K562 (cell line): Measurements from ENCODE around the gene HNRNPH1. TPM values are rescaled to one million over a fixed set of nuclear protein-coding genes. Genes with fewer than 3 reads are reported as not detected.

ENCODE experiments used
- BACH1 ChIP-seq: fragments of 200-800 bp; sonication (Bioruptor generic); IDR thresholded peaks from 2 replicates; pipeline ENCODE4 v1.6.1; 2016; ENCODE audit warnings: missing genetic modification characterization, missing compliant biosample characterization
- FOSL1 ChIP-seq: fragments of 200-800 bp; sonication (Bioruptor generic); conservative IDR thresholded peaks from 2 replicates; pipeline ENCODE4 v1.6.1; 2016; ENCODE audit warnings: missing genetic modification characterization, missing compliant biosample characterization
- FUS ChIP-seq: fragments of 200-400 bp; formaldehyde crosslinking; optimal IDR thresholded peaks from 2 replicates; pipeline ENCODE3; 2017; ENCODE audit warnings: low read depth, low read length
- KDM2B ChIP-seq: fragments of 250-450 bp; sonication (Bioruptor Pico); IDR thresholded peaks from 2 replicates; pipeline ENCODE4 v1.8.0; 2021; ENCODE audit warnings: mild to moderate bottlenecking, moderate library complexity
- KLF10 ChIP-seq: fragments of 250-450 bp; sonication (Bioruptor Pico); IDR thresholded peaks from 2 replicates; pipeline ENCODE4 v1.6.1; 2021; ENCODE audit warnings: matching md5 sums
- NR2F6 ChIP-seq: fragments of 450-650 bp; formaldehyde crosslinking; IDR thresholded peaks from 2 replicates; pipeline ENCODE4 v1.4.0; 2020; ENCODE audit warnings: mild to moderate bottlenecking
- PCBP1 ChIP-seq: fragments of 200-400 bp; formaldehyde crosslinking; IDR thresholded peaks from 2 replicates; pipeline ENCODE4 v1.6.1; 2018; ENCODE audit warnings: mild to moderate bottlenecking, low read depth, low read length; ENCODE audit not compliant: poor library complexity, severe bottlenecking
- PHF8 ChIP-seq: fragments of 200-600 bp; sonication (generic); IDR thresholded peaks from 2 replicates; pipeline ENCODE4 v1.6.1; 2012; ENCODE audit warnings: mixed run types, mild to moderate bottlenecking, inconsistent platforms, low read length, moderate library complexity, borderline replicate concordance
- PRPF4 ChIP-seq: fragments of 200-400 bp; formaldehyde crosslinking; IDR thresholded peaks from one replicate; pipeline ENCODE4 v1.6.1; 2017; ENCODE audit warnings: low read length, low read depth, mild to moderate bottlenecking; ENCODE audit not compliant: insufficient read depth, poor library complexity, severe bottlenecking
- PTTG1 ChIP-seq: fragments of 450-650 bp; IDR thresholded peaks from 2 replicates; pipeline ENCODE4 v1.6.1; 2016; ENCODE audit warnings: low read depth, mild to moderate bottlenecking, missing genetic modification characterization, missing compliant biosample characterization
- RBM34 ChIP-seq: fragments of 200-400 bp; formaldehyde crosslinking; IDR thresholded peaks from 2 replicates; pipeline ENCODE4 v1.6.1; 2018; ENCODE audit warnings: low read length, borderline replicate concordance; ENCODE audit not compliant: insufficient read depth
- SIN3B ChIP-seq: fragments of 450-650 bp; IDR thresholded peaks from 2 replicates; pipeline ENCODE4 v1.6.1; 2017; ENCODE audit warnings: low read depth, mild to moderate bottlenecking, moderate library complexity
- SMAD3 ChIP-seq: fragments of 450-650 bp; formaldehyde crosslinking; conservative IDR thresholded peaks from 2 replicates; pipeline ENCODE4 v1.4.0; 2020; ENCODE audit warnings: mild to moderate bottlenecking
- ZBTB17 ChIP-seq: fragments of 450-650 bp; formaldehyde crosslinking; IDR thresholded peaks from 2 replicates; pipeline ENCODE4 v1.4.0; 2020; ENCODE audit warnings: mild to moderate bottlenecking
- ZC3H4 ChIP-seq: sonication (generic); formaldehyde crosslinking; IDR thresholded peaks from 2 replicates; pipeline ENCODE4 v1.9.0; 2021; ENCODE audit warnings: missing genetic modification reagents, borderline replicate concordance
- ZNF143 ChIP-seq: sonication (generic); formaldehyde crosslinking; IDR thresholded peaks from 2 replicates; pipeline ENCODE4 v1.9.0; 2022; ENCODE audit warnings: mild to moderate bottlenecking, missing genetic modification reagents
- ZNF274 ChIP-seq: IDR thresholded peaks from 2 replicates; pipeline ENCODE4 v1.6.1; 2011; ENCODE audit warnings: low read depth, mild to moderate bottlenecking, low read length, moderate library complexity, borderline replicate concordance
- ZNF76 ChIP-seq: fragments of 250-450 bp; sonication (Bioruptor Pico); IDR thresholded peaks from 2 replicates; pipeline ENCODE4 v1.4.0; 2020; ENCODE audit warnings: mild to moderate bottlenecking, moderate library complexity, borderline replicate concordance
- ZNF830 ChIP-seq: fragments of 250-450 bp; sonication (Bioruptor Pico); IDR thresholded peaks from 2 replicates; pipeline ENCODE4 v1.5.0; 2021; ENCODE audit warnings: mild to moderate bottlenecking
- polyA plus RNA-seq, 8 experiments: library from polyadenylated mRNA; depleted of rRNA in 4 of 8; stranded (reverse) in 5 of 8; unstranded in 3 of 8; fragments of >200 nt; fragmentation: Nextera tagmentation in 2 of 8; fragmentation: Illumina TruSeq in 1 of 8; extraction: Ambion mirVana in 2 of 8; extraction: Trizol in 1 of 8; gene quantifications; 2 replicates each; pipeline versions ENCODE4 v1.2.1 to v1.2.3, GENCODE V29; 2011 to 2014; ENCODE audit warnings: inconsistent platforms in 1 of 8, missing spikeins in 1 of 8
- total RNA-seq, 7 experiments: library from RNA; depleted of rRNA in 6 of 7; stranded (reverse); fragments of >200 nt in 6 of 7; fragmentation: Illumina TruSeq in 2 of 7; extraction: Trizol in 2 of 7; gene quantifications; 2 replicates each; pipeline versions ENCODE4 v1.2.1 to v1.2.3, GENCODE V29; 2011 to 2021; ENCODE audit warnings: low replicate concordance in 1 of 7
- TF ChIP-seq, protein P1 (sequence below), 2 experiments: fragments of 450-650 bp; conservative IDR thresholded peaks; 2 replicates each; pipeline ENCODE4 v1.6.1; 2017; ENCODE audit warnings: mild to moderate bottlenecking in 2 of 2, moderate library complexity in 2 of 2
- TF ChIP-seq, protein P2 (sequence below): sonication (generic); formaldehyde crosslinking; IDR thresholded peaks from 2 replicates; pipeline ENCODE4 v1.8.0; 2022; ENCODE audit warnings: mild to moderate bottlenecking, low read depth, missing genetic modification reagents
- TF ChIP-seq, protein P3 (sequence below), 2 experiments: fragments of 450-650 bp in 1 of 2; sonication (generic) in 1 of 2; formaldehyde crosslinking; conservative IDR thresholded peaks; 2 replicates each; pipeline versions ENCODE4 v1.4.0 to v1.8.1; 2020 to 2022; ENCODE audit warnings: mild to moderate bottlenecking in 1 of 2, missing genetic modification reagents in 1 of 2
- TF ChIP-seq, protein P4 (sequence below): IDR thresholded peaks from 2 replicates; pipeline ENCODE4 v1.6.1; 2014; ENCODE audit warnings: antibody characterized with exemption
- TF ChIP-seq, protein P5 (sequence below): fragments of 250-450 bp; sonication (Bioruptor Pico); IDR thresholded peaks from 2 replicates; pipeline ENCODE4 v1.4.0; 2020; ENCODE audit warnings: mild to moderate bottlenecking

HNRNPH1 gene
- total and polyA plus RNA-seq, 9 of the 15 experiments (the other 6 are each of a cell fraction or from before 2014, with no cell fraction given), result 103 to 656 (median 561) TPM

DNA sequence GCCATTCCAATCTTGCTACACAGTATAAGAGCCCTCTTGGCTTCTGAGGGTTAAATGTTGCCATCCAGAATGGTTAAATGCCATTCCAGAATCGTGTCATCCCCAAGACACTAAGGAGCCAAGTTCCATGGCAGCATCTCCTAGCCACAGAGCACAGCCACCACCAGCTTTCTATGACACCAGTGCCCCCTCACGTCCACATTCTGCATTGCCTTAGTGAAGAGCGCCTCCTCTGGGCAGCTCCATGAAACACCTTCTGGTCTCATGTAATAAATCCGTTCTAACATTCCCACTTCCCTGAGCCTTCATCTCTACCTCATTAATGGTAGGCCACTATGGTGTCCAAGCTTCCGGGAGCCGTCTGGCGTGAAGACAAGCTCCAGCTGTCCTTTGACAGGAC, 44.9 kb upstream of the HNRNPH1 start (continued):
- TF ChIP-seq FUS (no peak), PTTG1 (no peak), ZBTB17 (CRISPR knock-in tag) (no peak), ZNF830 (no peak), ZNF274 (no peak), ZNF143 (CRISPR knock-in tag) (no peak), SIN3B (no peak), KDM2B (CRISPR knock-in tag) (no peak), PHF8 (no peak), ZC3H4 (CRISPR knock-in tag) (no peak), RBM34 (no peak), ZNF76 (no peak), NR2F6 (CRISPR knock-in tag) (no peak), PCBP1 (no peak), KLF10 (CRISPR knock-in tag) (no peak), SMAD3 (CRISPR knock-in tag) (no peak), BACH1 (tag) (no peak), PRPF4 (no peak), FOSL1 (tag) (no peak)
- TF ChIP-seq, protein P1, sequence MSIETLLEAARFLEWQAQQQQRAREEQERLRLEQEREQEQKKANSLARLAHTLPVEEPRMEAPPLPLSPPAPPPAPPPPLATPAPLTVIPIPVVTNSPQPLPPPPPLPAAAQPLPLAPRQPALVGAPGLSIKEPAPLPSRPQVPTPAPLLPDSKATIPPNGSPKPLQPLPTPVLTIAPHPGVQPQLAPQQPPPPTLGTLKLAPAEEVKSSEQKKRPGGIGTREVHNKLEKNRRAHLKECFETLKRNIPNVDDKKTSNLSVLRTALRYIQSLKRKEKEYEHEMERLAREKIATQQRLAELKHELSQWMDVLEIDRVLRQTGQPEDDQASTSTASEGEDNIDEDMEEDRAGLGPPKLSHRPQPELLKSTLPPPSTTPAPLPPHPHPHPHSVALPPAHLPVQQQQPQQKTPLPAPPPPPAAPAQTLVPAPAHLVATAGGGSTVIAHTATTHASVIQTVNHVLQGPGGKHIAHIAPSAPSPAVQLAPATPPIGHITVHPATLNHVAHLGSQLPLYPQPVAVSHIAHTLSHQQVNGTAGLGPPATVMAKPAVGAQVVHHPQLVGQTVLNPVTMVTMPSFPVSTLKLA (conservative IDR thresholded peaks at IDR 0.05), result no peak
- TF ChIP-seq, protein P2, sequence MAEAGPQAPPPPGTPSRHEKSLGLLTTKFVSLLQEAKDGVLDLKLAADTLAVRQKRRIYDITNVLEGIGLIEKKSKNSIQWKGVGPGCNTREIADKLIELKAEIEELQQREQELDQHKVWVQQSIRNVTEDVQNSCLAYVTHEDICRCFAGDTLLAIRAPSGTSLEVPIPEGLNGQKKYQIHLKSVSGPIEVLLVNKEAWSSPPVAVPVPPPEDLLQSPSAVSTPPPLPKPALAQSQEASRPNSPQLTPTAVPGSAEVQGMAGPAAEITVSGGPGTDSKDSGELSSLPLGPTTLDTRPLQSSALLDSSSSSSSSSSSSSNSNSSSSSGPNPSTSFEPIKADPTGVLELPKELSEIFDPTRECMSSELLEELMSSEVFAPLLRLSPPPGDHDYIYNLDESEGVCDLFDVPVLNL, result no peak
- TF ChIP-seq, protein P3, sequence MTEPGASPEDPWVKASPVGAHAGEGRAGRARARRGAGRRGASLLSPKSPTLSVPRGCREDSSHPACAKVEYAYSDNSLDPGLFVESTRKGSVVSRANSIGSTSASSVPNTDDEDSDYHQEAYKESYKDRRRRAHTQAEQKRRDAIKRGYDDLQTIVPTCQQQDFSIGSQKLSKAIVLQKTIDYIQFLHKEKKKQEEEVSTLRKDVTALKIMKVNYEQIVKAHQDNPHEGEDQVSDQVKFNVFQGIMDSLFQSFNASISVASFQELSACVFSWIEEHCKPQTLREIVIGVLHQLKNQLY (CRISPR knock-in tag; conservative IDR thresholded peaks at IDR 0.05), result no peak
- TF ChIP-seq, protein P4, sequence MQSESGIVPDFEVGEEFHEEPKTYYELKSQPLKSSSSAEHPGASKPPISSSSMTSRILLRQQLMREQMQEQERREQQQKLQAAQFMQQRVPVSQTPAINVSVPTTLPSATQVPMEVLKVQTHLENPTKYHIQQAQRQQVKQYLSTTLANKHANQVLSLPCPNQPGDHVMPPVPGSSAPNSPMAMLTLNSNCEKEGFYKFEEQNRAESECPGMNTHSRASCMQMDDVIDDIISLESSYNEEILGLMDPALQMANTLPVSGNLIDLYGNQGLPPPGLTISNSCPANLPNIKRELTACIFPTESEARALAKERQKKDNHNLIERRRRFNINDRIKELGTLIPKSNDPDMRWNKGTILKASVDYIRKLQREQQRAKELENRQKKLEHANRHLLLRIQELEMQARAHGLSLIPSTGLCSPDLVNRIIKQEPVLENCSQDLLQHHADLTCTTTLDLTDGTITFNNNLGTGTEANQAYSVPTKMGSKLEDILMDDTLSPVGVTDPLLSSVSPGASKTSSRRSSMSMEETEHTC, result no peak
- TF ChIP-seq, protein P5, sequence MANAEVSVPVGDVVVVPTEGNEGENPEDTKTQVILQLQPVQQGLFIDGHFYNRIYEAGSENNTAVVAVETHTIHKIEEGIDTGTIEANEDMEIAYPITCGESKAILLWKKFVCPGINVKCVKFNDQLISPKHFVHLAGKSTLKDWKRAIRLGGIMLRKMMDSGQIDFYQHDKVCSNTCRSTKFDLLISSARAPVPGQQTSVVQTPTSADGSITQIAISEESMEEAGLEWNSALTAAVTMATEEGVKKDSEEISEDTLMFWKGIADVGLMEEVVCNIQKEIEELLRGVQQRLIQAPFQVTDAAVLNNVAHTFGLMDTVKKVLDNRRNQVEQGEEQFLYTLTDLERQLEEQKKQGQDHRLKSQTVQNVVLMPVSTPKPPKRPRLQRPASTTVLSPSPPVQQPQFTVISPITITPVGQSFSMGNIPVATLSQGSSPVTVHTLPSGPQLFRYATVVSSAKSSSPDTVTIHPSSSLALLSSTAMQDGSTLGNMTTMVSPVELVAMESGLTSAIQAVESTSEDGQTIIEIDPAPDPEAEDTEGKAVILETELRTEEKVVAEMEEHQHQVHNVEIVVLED (CRISPR knock-in tag), result no peak
